GM12891 (cell line): ENCODE data around the gene SPTLC2.

Experiments
- DNase-seq: peaks from one replicate; pipeline ENCODE4 v3.0.0; 2011; ENCODE audit warnings: low spot score; ENCODE audit not compliant: insufficient read length
- FAIRE-seq: peaks from 2 replicates; lab custom pipeline; 2011; peaks lifted over from hg19 to GRCh38; lab: Jason Lieb, UNC
- PAX5 ChIP-seq: IDR thresholded peaks from 2 replicates; pipeline ENCODE4 v1.6.1; 2011; ENCODE audit warnings: low read length, moderate library complexity, mild to moderate bottlenecking; ENCODE audit not compliant: insufficient read depth, severe bottlenecking
- POLR2A ChIP-seq: IDR thresholded peaks from 2 replicates; pipeline ENCODE4 v1.6.1; 2011; ENCODE audit warnings: low read depth, low read length, control low read depth
- POLR2AphosphoS5 ChIP-seq: IDR thresholded peaks from 2 replicates; pipeline ENCODE4 v1.6.1; 2011; ENCODE audit warnings: low read depth, low read length, control low read depth
- POU2F2 ChIP-seq: IDR thresholded peaks from 2 replicates; pipeline ENCODE4 v1.6.1; 2011; ENCODE audit warnings: low read depth, mild to moderate bottlenecking, control low read depth, low read length, moderate library complexity
- SPI1 ChIP-seq: IDR thresholded peaks from 2 replicates; pipeline ENCODE4 v1.6.1; 2011; ENCODE audit warnings: low read depth, low read length, control low read depth
- TAF1 ChIP-seq: IDR thresholded peaks from 2 replicates; pipeline ENCODE4 v1.6.1; 2011; ENCODE audit warnings: low read depth, low read length, control low read depth

Gene SPTLC2

GRCh38 chr14:77523109-77523508 is 93.3 kb downstream of the SPTLC2 start:
- DNase-seq (no peak), FAIRE-seq (no peak)
- TF ChIP-seq SPI1 (no peak), TAF1 (no peak), POU2F2 (no peak), POLR2AphosphoS5 (no peak), POLR2A (no peak), PAX5 (no peak)

GRCh38 chr14:77520555-77520954 is 95.9 kb downstream of the SPTLC2 start:
- no peak for DNase-seq
- TF ChIP-seq POLR2AphosphoS5 (no peak), POLR2A (no peak), POU2F2 (no peak), SPI1 (no peak)
- FAIRE-seq: no peak

- FAIRE-seq: no peak
- TF ChIP-seq PAX5 (no peak), POLR2AphosphoS5 (no peak)
Observed at GRCh38 chr14:77516126-77516525, 100.3 kb downstream of the SPTLC2 start.

GRCh38 chr14:77511486-77512162 is 104.8 kb downstream of the SPTLC2 start:
- no peak for DNase-seq
- TF ChIP-seq TAF1 (no peak), POU2F2 (no peak), POLR2AphosphoS5 (no peak), POLR2A (no peak), SPI1 (no peak), PAX5 (no peak)
- FAIRE-seq: no peak

More at GRCh38 chr14:77516126-77516525, 100.3 kb downstream of the SPTLC2 start:
- no peak for DNase-seq

- TF ChIP-seq TAF1: no peak
- no peak for TF ChIP-seq SPI1
- no peak for TF ChIP-seq PAX5
- no peak for TF ChIP-seq POLR2A
- TF ChIP-seq POLR2AphosphoS5: no peak
- no peak for TF ChIP-seq POU2F2
- FAIRE-seq (no peak), DNase-seq (no peak)
Observed at GRCh38 chr14:77509366-77509765, 107.1 kb downstream of the SPTLC2 start.

- no peak for TF ChIP-seq POLR2AphosphoS5
- TF ChIP-seq PAX5: no peak
- TF ChIP-seq TAF1: no peak
- no peak for TF ChIP-seq SPI1
- TF ChIP-seq POU2F2: no peak
- no peak for TF ChIP-seq POLR2A
- FAIRE-seq: no peak
- DNase-seq: no peak
Observed at GRCh38 chr14:77508876-77509275, 107.6 kb downstream of the SPTLC2 start.

- FAIRE-seq: no peak
Observed at GRCh38 chr14:77508249-77508648, 108.2 kb downstream of the SPTLC2 start.

GRCh38 chr14:77507762-77508161 is 108.7 kb downstream of the SPTLC2 start:
- TF ChIP-seq POLR2AphosphoS5 (no peak), SPI1 (no peak), PAX5 (no peak), TAF1 (no peak), POU2F2 (no peak), POLR2A (no peak)
- DNase-seq (no peak), FAIRE-seq (no peak)

More at GRCh38 chr14:77508249-77508648, 108.2 kb downstream of the SPTLC2 start:
- TF ChIP-seq POLR2AphosphoS5: no peak
- no peak for TF ChIP-seq SPI1
- no peak for TF ChIP-seq PAX5
- TF ChIP-seq TAF1: no peak
- no peak for TF ChIP-seq POLR2A
- no peak for TF ChIP-seq POU2F2
- DNase-seq: no peak

GRCh38 chr14:77505031-77505430 is 111.4 kb downstream of the SPTLC2 start:
- TF ChIP-seq POLR2AphosphoS5: no peak
- no peak for TF ChIP-seq TAF1
- no peak for TF ChIP-seq POU2F2
- no peak for TF ChIP-seq POLR2A
- no peak for TF ChIP-seq PAX5
- no peak for TF ChIP-seq SPI1
- no peak for FAIRE-seq

GRCh38 chr14:77503138-77503537 is 113.3 kb downstream of the SPTLC2 start:
- DNase-seq: no peak
- TF ChIP-seq POLR2AphosphoS5 (no peak), TAF1 (no peak), POLR2A (no peak), PAX5 (no peak), SPI1 (no peak), POU2F2 (no peak)
- no peak for FAIRE-seq

More at GRCh38 chr14:77505031-77505430, 111.4 kb downstream of the SPTLC2 start:
- DNase-seq: no peak
